ENCODE data around the gene ASAP2. TPM values are rescaled to one million over a fixed set of nuclear protein-coding genes. Genes with fewer than 3 reads are reported as not detected.

Gene ASAP2
- polyA plus RNA-seq, 10 donors = 17.3 to 25.3 (median 21.7) TPM

GRCh38 chr2:9317559-9317958 is 110.9 kb downstream of the ASAP2 start:
- DNase-seq = no peak

- DNase-seq = peak in 1 of 3 donors; percentile 43
Observed at GRCh38 chr2:9318461-9319337, 112.1 kb downstream of the ASAP2 start.

DNA sequence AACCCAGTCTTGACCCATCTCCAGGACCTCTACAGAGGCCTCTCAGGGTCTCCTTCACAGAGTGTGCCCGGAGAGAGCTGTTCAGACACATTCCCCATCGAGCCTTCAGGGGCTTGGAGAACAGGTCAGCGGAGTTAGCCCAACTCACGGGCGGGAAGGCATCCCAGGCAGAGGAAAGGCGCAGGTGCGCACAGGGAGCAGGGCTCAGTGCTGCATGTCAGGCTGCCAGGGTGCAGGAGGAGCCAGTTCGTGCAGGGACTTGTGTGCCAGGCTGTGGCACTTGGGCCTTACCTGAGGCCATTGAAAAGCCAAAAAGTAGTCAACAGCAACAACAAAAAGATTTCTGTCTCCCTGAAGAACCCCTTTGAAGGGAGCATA is 112.7 kb downstream of the ASAP2 start:
- no peak for DNase-seq

GRCh38 chr2:9322576-9322975 is 116.0 kb downstream of the ASAP2 start:
- DNase-seq = no peak

GRCh38 chr2:9325428-9325827 is 118.8 kb downstream of the ASAP2 start:
- DNase-seq = no peak

GRCh38 chr2:9326975-9327374 is 120.4 kb downstream of the ASAP2 start:
- peak in 1 of 3 donors; percentile 26 for DNase-seq

DNA sequence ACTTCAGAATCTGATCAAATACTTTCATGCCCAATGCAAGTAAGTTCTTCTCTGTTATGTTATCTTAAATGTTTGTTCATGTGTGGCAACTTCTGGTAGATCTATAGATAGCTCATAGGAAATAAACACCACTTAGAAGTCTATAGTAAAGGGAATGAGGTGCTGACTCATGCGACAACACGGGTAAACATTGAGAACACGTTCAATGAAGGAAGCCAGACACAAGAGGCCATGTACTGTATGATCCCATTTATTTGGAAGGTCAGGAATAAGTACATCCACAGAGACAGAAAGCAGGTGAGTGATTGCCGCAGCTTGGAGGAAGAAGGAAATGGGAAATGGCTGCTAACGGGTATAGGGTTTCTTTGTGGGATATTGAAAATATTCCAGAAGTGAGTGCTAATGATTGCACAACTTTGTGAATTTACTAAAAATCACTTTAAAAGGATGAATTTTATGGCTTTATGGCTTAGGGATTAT is 121.3 kb downstream of the ASAP2 start:
- DNase-seq = no peak

GRCh38 chr2:9328931-9329330 is 122.3 kb downstream of the ASAP2 start:
- no peak for DNase-seq

- no peak for DNase-seq
Observed at GRCh38 chr2:9329497-9329896, 122.9 kb downstream of the ASAP2 start.

DNA sequence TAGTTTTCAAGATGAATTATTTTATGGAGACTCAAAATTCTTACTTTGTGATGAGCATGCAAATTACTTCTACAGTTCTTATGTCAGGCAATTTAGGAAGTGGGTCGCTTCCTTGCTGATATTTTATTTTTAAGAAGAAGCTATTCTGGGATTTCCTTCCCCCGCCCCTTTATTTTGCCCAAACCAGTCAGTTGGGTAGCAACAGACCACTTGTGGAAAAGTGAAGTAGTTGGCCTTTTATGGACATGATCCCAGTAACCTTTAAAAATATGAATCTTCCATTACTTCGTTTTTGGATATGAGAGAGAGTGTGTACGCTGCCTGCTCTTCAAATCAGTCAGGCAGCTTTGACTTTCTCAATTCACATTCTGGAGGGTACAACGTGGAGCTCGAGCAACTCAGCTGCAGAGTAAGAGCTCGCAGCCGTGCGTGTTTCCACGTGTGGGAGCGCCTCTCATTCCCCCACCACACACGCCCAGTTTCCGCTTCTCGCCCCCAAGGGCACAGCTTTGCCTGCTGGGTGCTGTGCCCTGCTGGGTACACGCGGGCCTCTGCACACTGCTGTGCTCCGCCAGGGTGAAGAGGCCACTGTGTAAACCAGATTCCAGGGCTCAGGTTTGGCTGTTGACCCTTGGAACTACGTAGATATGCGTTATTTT is 124.1 kb downstream of the ASAP2 start:
- DNase-seq = peak in 1 of 3 donors; percentile 49

DNA sequence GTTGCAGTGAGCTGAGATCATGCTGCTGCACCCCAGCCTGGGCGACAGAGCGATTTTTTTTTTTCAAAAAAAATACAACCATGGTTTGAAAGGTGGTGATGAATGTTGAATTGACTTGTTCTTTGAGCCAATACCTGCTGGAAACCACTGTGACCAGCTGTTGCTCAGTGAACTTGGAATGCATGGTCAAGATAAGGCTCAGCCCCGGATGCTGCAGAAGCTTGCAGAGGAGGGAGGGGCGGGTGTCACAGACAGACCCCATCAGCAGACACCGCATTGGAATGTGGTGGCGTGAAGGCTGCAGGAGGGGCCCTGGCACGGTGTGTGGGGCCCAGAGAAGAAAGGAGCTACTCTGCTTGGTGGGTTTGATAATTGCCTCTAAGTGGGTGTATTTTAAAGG is 125.1 kb downstream of the ASAP2 start:
- no peak for DNase-seq

GRCh38 chr2:9332136-9332852 is 125.7 kb downstream of the ASAP2 start:
- DNase-seq = no peak

GRCh38 chr2:9332853-9333245 is 126.2 kb downstream of the ASAP2 start:
- DNase-seq = no peak

DNA sequence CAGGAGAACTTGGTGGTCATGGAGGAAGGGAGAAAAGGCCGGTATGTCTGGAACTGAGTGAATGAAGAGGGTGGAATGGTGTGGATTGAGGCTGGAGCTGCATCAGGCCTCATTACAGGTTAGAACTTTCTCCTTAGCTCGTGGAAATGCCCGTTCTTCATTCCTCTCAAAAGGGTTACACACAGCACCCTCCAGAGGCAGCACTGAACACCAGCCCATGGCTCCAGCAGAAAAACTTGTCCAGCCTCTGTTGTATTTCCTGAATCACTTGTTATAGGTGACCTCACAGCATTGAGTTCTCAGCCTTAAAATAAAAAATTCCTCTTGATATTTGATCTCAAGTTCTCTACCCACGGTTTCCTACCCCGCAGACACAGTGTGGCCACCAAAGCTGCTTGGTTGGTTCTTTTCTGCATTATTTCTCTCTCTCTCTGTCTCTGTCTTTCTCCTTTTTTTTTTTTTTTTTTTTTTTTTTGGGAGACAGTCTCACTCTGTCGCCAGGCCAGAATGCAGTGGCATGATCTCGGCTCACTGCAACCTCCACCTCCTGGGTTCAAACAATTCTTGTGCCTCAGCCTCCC is 127.1 kb downstream of the ASAP2 start:
- DNase-seq = peak in 2 of 3 donors; percentile 59 to 67

DNA sequence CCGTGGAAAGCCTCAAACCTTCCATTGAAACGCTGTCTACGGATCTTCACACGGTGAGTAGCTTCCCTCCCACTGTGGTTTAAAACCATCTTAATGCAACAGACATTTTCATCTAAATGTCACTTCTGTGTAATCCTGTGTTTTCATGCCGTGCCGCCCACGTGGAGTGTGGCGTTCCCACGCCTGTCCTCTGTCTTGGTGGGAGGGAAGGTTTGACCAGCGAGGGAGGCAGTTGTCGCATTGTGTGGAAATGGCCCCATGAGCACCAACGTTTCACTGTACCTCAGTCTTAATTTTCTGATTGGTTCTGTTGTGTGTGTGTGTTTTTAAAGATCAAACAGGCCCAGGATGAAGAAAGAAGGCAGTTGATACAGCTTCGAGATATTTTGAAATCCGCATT is 128.1 kb downstream of the ASAP2 start:
- no peak for DNase-seq

GRCh38 chr2:9335322-9335832 is 128.8 kb downstream of the ASAP2 start:
- DNase-seq = no peak

GRCh38 chr2:9336241-9336575 is 129.6 kb downstream of the ASAP2 start:
- DNase-seq = peak in 1 of 3 donors; percentile 46

DNA sequence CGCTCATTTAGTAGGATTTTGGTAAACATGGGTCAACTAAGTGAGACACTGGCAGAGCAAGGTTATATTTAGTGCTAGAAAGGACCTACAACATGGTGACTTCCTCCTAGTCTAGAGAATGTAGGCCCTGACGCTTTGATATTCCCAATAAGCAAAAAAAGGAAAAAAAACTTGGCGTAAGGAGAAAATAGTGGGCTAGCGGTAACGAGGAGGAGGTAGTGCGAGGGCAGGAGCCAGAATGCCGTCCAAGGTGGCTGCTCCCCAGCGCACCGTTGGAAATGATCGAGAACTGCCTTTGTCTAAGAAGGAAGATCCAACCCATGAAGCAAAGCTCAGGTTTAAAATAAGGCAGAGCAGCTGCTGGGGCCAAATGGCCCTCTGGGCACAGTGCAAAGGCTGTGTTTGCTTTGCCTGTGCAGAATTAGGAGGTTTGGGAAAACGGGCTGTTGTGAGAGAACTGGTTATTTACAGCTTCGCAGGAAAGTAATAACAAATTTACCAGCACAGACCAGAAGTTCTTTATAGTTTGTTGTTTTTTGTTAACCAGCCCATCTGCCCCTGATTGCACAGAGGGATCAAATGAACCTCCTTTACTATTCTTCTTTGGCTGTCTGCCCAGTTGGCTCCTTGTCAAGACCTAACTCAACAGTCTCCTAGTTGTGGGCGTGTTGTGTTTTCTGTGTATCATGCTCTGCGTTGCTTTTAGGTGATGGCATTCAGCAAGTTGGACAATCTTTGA is 130.1 kb downstream of the ASAP2 start:
- peak; percentile 83 to 89 (median 86) for DNase-seq

DNA sequence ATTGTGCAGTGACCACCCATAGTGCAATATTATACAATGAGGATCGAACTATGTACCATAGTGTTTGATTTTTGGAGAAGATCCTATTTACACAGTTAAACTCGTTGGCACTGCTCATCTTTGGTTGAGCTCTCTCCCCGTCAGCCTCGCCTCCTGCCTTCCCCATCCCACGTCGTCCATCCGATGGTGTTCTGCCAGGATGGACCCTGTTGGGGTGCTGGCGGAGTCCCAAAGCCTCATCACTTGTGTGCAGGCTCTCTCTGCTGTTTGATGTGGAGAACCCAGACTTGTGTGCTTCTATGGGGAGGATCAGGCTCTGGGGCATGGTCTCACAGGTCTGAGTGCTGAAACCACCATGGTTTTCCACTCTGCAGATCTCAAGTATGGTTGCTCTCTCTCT is 131.3 kb downstream of the ASAP2 start:
- DNase-seq = no peak

GRCh38 chr2:9341337-9341887 is 134.8 kb downstream of the ASAP2 start:
- DNase-seq = no peak

DNA sequence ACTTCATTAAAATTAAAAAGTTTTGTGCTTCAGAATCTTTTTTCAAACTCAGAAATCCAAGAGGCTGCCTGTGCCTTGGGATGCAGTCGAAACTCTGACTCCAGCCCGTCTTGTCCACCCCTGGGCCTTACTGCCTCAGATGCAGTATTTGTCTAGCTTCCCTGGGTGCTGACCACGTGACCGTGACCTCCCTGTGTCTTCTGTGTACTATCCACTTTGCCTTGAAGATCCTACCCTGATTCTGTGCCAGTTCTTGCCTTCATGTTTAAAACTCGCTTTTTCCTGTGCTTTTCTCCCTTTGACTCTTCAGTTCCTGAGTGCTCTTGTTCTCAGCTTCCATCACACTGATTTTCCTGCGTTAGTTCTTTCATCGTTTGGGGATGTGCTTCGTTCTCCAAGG is 136.0 kb downstream of the ASAP2 start:
- no peak for DNase-seq

Data from muscle of back (tissue), 11 donors.